Neural cell (in vitro differentiated cells): ENCODE results near the gene ABCA6.

Experiments
- POLR2AphosphoS5 ChIP-seq: IDR thresholded peaks from 2 replicates; pipeline ENCODE4 v1.6.1; 2012
- TF ChIP-seq, protein P1 (sequence below): fragments of 450-650 bp; IDR thresholded peaks from 2 replicates; pipeline ENCODE4 v1.5.1; 2014; ENCODE audit warnings: antibody characterized with exemption, mild to moderate bottlenecking, moderate library complexity; ENCODE audit not compliant: poor library complexity, severe bottlenecking
- TF ChIP-seq, protein P2 (sequence below): IDR thresholded peaks from 2 replicates; pipeline ENCODE4 v1.6.1; 2012; ENCODE audit warnings: borderline replicate concordance

DNA sequence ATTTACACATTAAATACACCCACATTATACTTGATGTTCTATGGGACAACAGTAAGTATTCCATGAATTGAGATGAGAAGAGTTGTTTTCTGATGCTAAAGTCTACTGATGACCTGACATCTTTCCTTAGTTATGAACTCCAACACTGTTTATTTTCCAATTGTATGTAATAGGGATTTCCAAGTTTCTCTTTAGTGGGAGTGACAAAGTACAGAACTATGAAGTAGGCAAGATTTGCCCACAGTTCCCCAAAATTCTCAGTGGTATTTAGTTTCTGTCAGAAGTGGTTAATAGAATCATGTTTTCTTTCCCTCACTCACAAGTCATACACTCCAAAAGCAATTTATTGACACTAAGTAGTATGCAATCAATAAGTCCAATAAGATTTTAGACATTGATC lies 22.5 kb upstream of the ABCA6 start:
- TF ChIP-seq POLR2AphosphoS5 = no peak
- TF ChIP-seq, protein P1, sequence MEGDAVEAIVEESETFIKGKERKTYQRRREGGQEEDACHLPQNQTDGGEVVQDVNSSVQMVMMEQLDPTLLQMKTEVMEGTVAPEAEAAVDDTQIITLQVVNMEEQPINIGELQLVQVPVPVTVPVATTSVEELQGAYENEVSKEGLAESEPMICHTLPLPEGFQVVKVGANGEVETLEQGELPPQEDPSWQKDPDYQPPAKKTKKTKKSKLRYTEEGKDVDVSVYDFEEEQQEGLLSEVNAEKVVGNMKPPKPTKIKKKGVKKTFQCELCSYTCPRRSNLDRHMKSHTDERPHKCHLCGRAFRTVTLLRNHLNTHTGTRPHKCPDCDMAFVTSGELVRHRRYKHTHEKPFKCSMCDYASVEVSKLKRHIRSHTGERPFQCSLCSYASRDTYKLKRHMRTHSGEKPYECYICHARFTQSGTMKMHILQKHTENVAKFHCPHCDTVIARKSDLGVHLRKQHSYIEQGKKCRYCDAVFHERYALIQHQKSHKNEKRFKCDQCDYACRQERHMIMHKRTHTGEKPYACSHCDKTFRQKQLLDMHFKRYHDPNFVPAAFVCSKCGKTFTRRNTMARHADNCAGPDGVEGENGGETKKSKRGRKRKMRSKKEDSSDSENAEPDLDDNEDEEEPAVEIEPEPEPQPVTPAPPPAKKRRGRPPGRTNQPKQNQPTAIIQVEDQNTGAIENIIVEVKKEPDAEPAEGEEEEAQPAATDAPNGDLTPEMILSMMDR = no peak
- TF ChIP-seq, protein P2, sequence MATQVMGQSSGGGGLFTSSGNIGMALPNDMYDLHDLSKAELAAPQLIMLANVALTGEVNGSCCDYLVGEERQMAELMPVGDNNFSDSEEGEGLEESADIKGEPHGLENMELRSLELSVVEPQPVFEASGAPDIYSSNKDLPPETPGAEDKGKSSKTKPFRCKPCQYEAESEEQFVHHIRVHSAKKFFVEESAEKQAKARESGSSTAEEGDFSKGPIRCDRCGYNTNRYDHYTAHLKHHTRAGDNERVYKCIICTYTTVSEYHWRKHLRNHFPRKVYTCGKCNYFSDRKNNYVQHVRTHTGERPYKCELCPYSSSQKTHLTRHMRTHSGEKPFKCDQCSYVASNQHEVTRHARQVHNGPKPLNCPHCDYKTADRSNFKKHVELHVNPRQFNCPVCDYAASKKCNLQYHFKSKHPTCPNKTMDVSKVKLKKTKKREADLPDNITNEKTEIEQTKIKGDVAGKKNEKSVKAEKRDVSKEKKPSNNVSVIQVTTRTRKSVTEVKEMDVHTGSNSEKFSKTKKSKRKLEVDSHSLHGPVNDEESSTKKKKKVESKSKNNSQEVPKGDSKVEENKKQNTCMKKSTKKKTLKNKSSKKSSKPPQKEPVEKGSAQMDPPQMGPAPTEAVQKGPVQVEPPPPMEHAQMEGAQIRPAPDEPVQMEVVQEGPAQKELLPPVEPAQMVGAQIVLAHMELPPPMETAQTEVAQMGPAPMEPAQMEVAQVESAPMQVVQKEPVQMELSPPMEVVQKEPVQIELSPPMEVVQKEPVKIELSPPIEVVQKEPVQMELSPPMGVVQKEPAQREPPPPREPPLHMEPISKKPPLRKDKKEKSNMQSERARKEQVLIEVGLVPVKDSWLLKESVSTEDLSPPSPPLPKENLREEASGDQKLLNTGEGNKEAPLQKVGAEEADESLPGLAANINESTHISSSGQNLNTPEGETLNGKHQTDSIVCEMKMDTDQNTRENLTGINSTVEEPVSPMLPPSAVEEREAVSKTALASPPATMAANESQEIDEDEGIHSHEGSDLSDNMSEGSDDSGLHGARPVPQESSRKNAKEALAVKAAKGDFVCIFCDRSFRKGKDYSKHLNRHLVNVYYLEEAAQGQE = no peak
